Mammary epithelial cell (primary cell): ENCODE results near the gene MUC3A.

Source experiments
- EZH2 ChIP-seq: IDR thresholded peaks from 2 replicates; pipeline ENCODE4 v1.6.1; 2012; ENCODE audit warnings: low read length, inconsistent platforms, borderline replicate concordance
- TF ChIP-seq, protein P1 (sequence below), 2 donors: IDR thresholded peaks in 1 of 2; conservative IDR thresholded peaks in 1 of 2; 2 replicates each; pipeline ENCODE4 v1.5.1; 2011 to 2012; ENCODE audit warnings: inconsistent platforms in 2 of 2, low read length in 2 of 2, mild to moderate bottlenecking in 2 of 2, control low read depth in 1 of 2, low read depth in 1 of 2; ENCODE audit not compliant: insufficient read depth in 1 of 2; ENCODE audit errors: extremely low read depth in 1 of 2

DNA sequence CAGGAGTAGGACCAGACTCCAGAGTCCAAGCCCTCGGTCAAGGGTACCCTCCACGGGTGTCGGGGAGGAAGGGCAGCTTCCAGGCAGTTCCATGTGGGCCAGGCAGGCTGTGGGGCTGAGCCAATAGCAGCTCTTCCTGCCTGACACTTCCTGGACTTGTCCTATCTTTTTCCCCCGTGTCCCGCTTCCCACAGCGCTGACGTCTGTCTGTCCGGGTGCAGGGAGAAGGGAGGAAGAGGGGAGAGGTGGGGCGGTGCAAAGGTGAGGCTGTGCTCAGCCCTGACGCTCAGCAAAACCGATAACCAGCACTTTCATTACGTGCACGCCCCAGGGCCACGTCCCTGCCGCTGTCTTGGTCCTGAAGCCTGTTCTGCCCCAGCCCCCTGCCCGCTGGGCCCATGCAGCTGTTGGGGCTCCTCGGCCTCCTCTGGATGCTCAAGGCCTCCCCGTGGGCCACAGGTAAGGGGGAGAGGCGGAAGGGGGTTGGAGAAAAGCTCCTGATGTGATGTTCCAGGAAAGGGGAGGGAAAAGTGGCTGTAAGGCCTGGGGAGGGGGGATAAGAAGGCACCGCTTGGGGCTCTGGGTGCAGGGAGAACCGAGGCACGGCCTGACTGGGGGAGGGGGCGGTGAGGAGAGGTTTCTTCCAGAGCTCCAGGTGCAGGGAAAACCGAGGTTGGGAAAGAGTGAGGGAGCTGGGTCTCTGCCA lies at the start of gene MUC3A:
- no peak for TF ChIP-seq EZH2
- TF ChIP-seq, protein P1, sequence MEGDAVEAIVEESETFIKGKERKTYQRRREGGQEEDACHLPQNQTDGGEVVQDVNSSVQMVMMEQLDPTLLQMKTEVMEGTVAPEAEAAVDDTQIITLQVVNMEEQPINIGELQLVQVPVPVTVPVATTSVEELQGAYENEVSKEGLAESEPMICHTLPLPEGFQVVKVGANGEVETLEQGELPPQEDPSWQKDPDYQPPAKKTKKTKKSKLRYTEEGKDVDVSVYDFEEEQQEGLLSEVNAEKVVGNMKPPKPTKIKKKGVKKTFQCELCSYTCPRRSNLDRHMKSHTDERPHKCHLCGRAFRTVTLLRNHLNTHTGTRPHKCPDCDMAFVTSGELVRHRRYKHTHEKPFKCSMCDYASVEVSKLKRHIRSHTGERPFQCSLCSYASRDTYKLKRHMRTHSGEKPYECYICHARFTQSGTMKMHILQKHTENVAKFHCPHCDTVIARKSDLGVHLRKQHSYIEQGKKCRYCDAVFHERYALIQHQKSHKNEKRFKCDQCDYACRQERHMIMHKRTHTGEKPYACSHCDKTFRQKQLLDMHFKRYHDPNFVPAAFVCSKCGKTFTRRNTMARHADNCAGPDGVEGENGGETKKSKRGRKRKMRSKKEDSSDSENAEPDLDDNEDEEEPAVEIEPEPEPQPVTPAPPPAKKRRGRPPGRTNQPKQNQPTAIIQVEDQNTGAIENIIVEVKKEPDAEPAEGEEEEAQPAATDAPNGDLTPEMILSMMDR (conservative IDR thresholded peaks at IDR 0.05 in 1 of 2, IDR thresholded peaks at IDR 0.05 in 1 of 2; ENCODE audit: extremely low read depth in 1 of 2, insufficient read depth in 1 of 2, low read depth in 1 of 2, low read length in 2 of 2): no peak
